ENCODE data around the gene DMBT1. TPM values are rescaled to one million over a fixed set of nuclear protein-coding genes. Genes with fewer than 3 reads are reported as not detected.

The DMBT1 gene
- total RNA-seq, 1 donor from 2014 or later, result 0.13 TPM

DNA sequence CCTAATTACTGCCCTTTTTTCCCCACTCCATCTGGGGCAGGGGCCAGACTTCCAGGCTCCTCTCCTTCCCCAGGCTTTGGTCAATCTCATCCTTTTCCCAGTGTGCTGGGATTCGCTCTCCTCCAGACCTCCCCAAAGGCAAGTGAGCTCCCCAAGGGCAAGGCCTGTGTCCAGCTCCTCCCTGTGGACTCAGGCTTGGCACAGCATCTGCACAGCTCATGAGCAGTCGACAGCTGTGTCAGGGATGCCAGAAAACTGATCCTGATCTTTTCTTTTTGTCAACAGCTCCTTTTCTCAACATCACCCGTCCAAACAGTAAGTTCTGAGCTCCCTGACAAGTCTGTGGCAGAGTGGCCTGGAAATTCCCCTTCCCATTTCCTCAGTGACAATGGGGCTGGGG, 72.0 kb downstream of the DMBT1 start:
- DNase-seq (ENCODE audit: low read depth), result no peak
- Histone ChIP-seq H3K36me3 (ENCODE audit: control insufficient read depth, insufficient read depth, low read length) (no peaks in the 10 kb centered on the region), H3K27me3 (ENCODE audit: control insufficient read depth, insufficient read depth, low read length) (no peaks in the 10 kb centered on the region), H3K4me3 (ENCODE audit: low read depth, low read length) (no peak overlapping the region)
- TF ChIP-seq CTCF (IDR thresholded peaks at IDR 0.05; ENCODE audit: insufficient read depth, low read length, poor library complexity, severe bottlenecking), result no peak

DNA sequence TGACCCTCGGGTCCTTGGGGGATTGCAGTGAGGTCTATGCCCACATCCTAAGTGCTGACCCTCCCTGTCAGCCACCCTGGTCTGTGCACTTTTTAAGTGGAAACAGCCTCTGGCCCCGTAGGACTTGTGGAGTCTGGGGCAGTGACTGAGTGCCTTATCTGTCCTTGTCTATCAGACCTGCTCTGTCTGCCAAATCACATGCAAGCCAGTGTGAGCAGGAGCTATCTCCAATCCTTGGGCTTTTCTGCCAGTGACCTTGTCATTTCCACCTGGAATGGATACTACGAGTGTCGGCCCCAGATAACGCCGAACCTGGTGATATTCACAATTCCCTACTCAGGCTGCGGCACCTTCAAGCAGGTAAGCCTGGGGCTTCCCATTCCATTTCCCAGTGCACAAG, 76.4 kb downstream of the DMBT1 start:
- Histone ChIP-seq H3K4me3 (ENCODE audit: low read depth, low read length) (no peak overlapping the region), H3K36me3 (ENCODE audit: control insufficient read depth, insufficient read depth, low read length) (no peaks in the 10 kb centered on the region), H3K27me3 (ENCODE audit: control insufficient read depth, insufficient read depth, low read length) (no peaks in the 10 kb centered on the region)
- no peak for DNase-seq (ENCODE audit: low read depth)
- TF ChIP-seq CTCF (IDR thresholded peaks at IDR 0.05; ENCODE audit: insufficient read depth, low read length, poor library complexity, severe bottlenecking), result no peak

DNA sequence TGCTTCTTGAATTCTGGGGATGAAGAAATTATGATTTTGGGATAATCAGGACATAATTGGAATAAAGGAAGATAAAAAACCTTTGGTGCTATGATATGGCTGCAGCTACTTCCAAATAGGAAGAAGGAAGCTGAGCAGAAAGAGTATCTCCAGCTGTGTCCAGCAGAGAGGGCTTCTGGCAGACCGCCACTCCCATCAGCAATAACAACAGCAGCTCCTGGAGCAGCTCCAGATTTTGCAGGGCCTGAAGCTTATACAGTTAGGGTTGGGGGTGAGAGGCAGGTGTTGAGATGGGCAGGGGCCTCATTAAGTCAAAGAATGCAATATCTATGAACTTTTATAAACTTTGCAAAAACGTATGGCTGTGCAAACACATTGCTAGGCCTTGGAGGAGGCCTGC, 76.8 kb downstream of the DMBT1 start:
- Histone ChIP-seq H3K36me3 (ENCODE audit: control insufficient read depth, insufficient read depth, low read length) (no peaks in the 10 kb centered on the region), H3K4me3 (ENCODE audit: low read depth, low read length) (no peak overlapping the region), H3K27me3 (ENCODE audit: control insufficient read depth, insufficient read depth, low read length) (no peaks in the 10 kb centered on the region)
- TF ChIP-seq CTCF (IDR thresholded peaks at IDR 0.05; ENCODE audit: insufficient read depth, low read length, poor library complexity, severe bottlenecking), result no peak
- DNase-seq (ENCODE audit: low read depth), result no peak

DNA sequence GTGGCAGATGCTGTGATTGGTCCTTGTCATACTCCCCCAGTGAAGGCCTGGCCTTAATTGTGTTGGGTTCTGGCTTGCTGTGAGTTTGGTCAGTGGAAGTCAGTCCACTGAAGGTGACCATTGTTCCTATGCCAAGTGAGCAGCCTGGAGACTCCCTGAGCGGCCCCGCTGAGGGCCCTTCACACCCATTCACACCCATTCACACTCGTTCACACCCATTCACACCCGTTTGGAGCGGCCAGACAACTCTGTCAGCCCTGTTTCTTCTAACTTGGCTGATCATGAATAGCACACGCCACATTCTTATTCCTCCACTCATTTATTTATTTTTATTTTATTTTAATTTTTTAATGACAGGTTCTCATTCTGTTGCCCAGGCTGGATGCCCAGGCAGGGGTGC, 77.6 kb downstream of the DMBT1 start:
- no peak for DNase-seq (ENCODE audit: low read depth)
- TF ChIP-seq CTCF (IDR thresholded peaks at IDR 0.05; ENCODE audit: insufficient read depth, low read length, poor library complexity, severe bottlenecking), result no peak
- H3K27me3 ChIP-seq (ENCODE audit: control insufficient read depth, insufficient read depth, low read length), result no peaks in the 10 kb centered on the region

GRCh38 chr10:122639801-122640200, 79.2 kb downstream of the DMBT1 start:
- TF ChIP-seq CTCF (IDR thresholded peaks at IDR 0.05; ENCODE audit: insufficient read depth, low read length, poor library complexity, severe bottlenecking), result no peak
- no peak for DNase-seq (ENCODE audit: low read depth)
- no peak overlapping the region for H3K4me3 ChIP-seq (ENCODE audit: low read depth, low read length)
- H3K27me3 ChIP-seq (ENCODE audit: control insufficient read depth, insufficient read depth, low read length), result no peaks in the 10 kb centered on the region
- no peaks in the 10 kb centered on the region for H3K36me3 ChIP-seq (ENCODE audit: control insufficient read depth, insufficient read depth, low read length)

More for the DNA sequence above, 77.6 kb downstream of the DMBT1 start:
- Histone ChIP-seq H3K36me3 (ENCODE audit: control insufficient read depth, insufficient read depth, low read length) (no peaks in the 10 kb centered on the region), H3K4me3 (ENCODE audit: low read depth, low read length) (no peak overlapping the region)

GRCh38 chr10:122640921-122641320, 80.4 kb downstream of the DMBT1 start:
- Histone ChIP-seq H3K4me3 (ENCODE audit: low read depth, low read length) (no peak overlapping the region), H3K36me3 (ENCODE audit: control insufficient read depth, insufficient read depth, low read length) (no peaks in the 10 kb centered on the region), H3K27me3 (ENCODE audit: control insufficient read depth, insufficient read depth, low read length) (no peaks in the 10 kb centered on the region)
- no peak for DNase-seq (ENCODE audit: low read depth)
- no peak for TF ChIP-seq CTCF (IDR thresholded peaks at IDR 0.05; ENCODE audit: insufficient read depth, low read length, poor library complexity, severe bottlenecking)
